GM19351 (cell line): ENCODE results near the gene SULT1C3.

Experiments
- ATAC-seq: cut with Tn5 transposase; IDR thresholded peaks from one replicate; pipeline ENCODE4 v1.9.1; 2021; ENCODE audit warnings: mild to moderate bottlenecking, moderate library complexity; ENCODE audit not compliant: unreplicated experiment

The SULT1C3 gene

GRCh38 chr2:108297436-108298141 lies 57.8 kb downstream of the SULT1C3 start:
- ATAC-seq = no peak

GRCh38 chr2:108301558-108301957 lies 61.8 kb downstream of the SULT1C3 start:
- ATAC-seq = no peak

- peak; percentile 85 for ATAC-seq
Measured at GRCh38 chr2:108304975-108305374, 65.2 kb downstream of the SULT1C3 start.

GRCh38 chr2:108305901-108306300 lies 66.1 kb downstream of the SULT1C3 start:
- ATAC-seq = no peak

GRCh38 chr2:108309903-108310302 lies 70.1 kb downstream of the SULT1C3 start:
- ATAC-seq = no peak
